Ishikawa (cell line): ENCODE measurements around the gene MIF.

Experiments
- EP300 ChIP-seq: IDR thresholded peaks from 2 replicates; pipeline ENCODE4 v1.6.1; 2012; ENCODE audit warnings: borderline replicate concordance
- REST ChIP-seq: IDR thresholded peaks from 2 replicates; pipeline ENCODE4 v1.6.1; 2012; ENCODE audit warnings: low read depth, mild to moderate bottlenecking

DNA sequence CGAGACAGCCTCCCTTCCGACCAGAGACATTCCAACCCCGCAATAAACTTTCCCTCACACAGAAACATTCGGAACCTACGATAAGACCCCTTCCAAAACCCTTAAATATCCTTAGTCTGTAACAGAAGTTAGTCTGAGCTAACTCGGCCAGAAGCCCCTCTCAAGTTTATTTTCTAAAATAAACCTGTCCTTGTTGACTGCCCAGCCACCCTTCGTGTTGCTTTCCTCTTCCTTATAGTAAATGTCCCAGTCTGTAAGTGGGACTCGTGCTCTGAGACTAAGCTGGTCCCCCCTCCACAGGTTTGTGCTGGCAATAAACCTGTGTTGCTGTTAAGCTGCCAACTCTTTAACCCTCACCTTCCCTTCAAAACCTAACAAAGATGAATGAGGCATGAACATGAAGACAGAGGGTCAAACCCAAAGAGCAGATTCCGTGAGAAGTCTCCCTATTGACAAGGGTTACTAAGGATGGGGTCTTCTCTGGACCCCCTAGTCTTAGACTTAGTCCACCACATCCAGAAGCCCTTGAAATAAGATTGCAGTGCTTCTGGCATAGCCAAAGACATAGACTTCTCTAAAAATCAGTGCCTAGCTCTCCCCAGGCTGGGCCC lies 18.2 kb downstream of the MIF start:
- no peak for TF ChIP-seq EP300
- TF ChIP-seq REST, result no peak
